ENCODE data around the gene HCN3.

The HCN3 gene

GRCh38 chr1:155254714-155255242 lies 22.5 kb upstream of the HCN3 start:
- no peak for DNase-seq

- DNase-seq: peak; percentile 90
Measured at GRCh38 chr1:155255243-155256007, 21.8 kb upstream of the HCN3 start, which contains the start of gene ENTREP3. Gene ENTREP3, minus strand, starts transcription at chr1:155255483. Its CDS starts 606 bp downstream, at chr1:155254877.

- DNase-seq: no peak
Measured at GRCh38 chr1:155256058-155256852, 21.0 kb upstream of the HCN3 start.

- no peak for DNase-seq
Measured at GRCh38 chr1:155260276-155260675, 17.0 kb upstream of the HCN3 start.

- no peak for DNase-seq
Measured at GRCh38 chr1:155261493-155261851, 15.8 kb upstream of the HCN3 start.

DNA sequence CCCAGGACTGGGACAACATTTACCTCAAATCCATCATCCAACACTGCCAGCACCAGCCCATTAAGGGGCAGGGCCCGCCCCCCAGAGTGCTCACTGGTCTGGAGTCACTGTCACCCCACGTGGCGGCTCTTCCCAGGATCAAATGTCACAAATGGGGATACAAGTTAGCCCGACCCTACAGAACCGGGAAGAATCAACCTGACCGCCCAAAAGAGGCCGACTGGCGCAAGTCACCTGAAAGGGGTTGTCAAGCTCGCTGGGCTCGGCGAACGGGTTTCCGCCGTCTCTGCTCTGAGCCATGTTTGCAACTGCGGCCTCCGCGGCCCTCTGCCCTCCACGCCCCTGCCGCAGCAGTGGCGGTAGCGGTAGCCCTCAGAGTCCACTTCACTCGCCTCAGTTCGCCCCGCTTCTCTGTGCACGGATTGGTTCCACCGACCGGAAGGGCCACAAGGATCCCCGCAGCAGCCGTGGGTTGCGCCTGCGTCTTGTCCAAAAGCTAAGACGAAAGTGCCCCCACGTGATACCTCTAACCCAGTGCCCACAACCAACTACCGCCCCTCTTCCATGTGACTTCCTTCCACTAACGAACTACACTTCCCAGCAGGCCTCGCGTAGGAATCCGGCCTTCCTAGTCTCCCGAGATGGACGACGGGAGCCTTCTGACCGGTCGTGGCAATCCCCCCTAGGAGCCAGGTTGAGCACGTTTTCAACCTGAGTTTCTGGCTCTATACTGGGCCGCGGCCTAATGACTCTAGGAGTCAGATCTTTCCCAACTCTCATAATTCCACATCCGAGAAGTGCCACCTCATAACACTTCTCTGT lies 15.2 kb upstream of the HCN3 start, which contains the start of gene SCAMP3:
Gene SCAMP3, minus strand, starts transcription at position 509 of the 822 bp plus-strand sequence. Its CDS starts 209 bp downstream, at position 300.
- DNase-seq: peak; percentile 95

DNA sequence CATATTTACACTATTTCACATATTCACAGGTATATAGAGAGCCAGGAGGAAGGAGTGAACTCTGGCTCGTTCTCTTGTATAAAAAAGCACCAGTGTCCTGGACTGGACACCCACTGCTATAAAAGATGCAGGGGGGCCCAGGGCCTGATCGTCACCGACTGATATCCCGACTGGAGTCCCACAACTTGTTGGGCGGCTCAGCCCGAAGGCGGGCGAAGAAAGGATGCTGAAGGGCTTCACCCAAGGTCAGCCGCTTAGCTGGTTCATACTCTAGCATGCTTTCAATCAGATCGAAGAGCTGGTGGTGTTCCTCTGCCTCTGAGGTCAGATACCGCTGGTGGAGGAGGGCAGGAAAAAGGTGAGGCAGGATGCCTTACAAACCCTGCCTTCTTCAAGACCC lies 14.2 kb upstream of the HCN3 start:
- no peak for DNase-seq

DNA sequence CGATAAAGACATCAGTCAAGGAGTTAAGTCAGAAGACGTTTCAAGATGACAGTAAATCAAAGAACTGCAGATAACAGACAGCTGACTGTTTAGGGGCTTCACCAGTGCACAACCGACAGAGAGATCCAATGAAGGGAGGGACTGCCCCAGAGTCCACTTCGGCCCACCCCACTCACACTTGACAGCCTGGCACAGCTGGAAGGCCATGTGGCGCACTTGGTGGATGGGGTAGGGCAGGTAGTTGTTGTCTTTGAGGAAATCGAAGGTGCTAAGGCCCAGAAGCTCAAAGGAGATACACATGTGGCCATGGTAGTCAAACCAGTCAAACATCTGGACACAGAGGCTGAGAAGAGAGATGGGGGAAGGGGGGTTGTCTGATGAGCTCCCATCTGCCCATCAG lies 10.7 kb upstream of the HCN3 start:
- DNase-seq: no peak

DNA sequence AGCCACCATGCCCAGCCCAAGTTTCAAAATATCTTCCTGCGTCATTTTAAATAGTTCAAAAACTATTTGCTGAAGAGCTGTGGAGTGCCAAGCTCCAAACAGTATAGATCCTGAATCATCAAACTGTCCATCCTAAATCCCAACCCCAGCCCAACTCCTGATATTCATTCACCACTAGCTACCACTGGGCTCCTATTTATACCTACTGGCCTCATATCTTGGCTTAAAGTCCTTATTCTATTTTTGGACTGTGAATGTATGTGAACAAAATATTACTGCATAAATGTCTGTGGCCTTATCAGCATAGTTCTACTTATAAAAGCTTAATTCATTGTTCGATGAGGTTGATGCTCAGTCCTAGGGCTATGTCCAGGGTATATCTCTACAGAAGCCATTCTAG lies 9.9 kb upstream of the HCN3 start:
- DNase-seq: no peak

GRCh38 chr1:155268630-155269029 lies 8.6 kb upstream of the HCN3 start:
- no peak for DNase-seq

DNA sequence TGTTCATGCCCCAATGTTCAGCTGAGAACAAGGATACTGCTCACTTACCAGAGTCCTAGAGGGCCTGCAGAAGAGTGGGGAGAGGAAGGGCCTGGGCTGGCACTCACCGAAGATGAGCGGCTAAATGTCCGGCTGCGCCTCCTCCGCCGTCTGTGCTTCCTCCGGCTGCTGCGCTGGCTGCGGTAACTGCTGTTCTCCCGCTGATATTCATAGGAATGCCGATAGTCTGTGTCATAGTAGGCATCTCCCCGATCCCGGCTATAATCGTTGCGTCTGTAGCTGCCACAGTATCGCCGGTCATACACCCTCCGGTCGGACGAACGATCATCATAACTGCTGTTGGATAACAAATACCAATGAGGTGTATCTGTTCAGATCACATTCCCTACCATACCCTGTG lies 7.9 kb upstream of the HCN3 start:
- DNase-seq: no peak

GRCh38 chr1:155272466-155273342 lies 4.6 kb upstream of the HCN3 start:
- no peak for DNase-seq

DNA sequence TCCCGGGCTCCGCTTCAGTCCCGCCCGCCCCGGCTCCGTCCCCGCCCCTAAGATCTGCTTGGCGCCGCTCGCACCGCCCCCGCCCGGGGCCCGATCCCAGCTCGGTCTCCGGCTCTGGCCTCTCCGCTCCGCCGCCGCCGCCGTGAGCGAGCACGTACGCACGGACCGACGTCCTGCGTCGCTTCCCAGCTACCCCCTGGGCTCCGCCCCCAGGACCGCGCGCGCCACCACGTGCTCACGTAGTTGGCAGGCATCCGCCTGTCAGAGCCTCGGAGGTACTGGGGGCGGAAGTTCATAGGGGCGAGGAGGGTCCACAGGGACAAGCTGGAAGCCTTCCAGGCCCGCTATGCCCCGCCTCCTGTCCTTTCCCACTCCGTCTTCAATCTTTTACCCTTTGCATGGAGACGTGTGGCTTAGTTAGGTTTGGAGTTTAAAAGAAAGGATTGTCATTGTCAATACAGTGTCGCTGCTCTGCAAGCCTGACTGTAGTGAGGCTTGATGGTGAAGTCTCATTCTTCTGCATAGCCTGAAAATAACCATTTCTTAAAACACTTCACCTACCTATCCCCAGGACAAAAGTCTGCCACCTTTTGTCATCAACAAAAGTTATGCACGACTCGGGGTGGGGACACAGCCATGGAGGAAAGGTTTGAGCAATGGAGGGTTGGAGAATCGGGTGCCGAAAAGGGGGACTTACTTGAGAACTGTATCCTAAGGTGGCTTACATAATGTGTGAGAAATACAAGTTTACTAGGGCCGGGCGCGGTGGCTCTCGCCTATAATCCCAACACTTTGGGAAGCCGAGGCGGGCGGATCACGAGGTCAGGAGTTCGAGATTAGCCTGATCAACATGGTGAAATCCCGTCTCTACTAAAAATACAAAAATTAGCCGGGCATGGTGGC lies 3.7 kb upstream of the HCN3 start, which contains the start of gene CLK2:
Gene CLK2, minus strand, starts transcription at position 162 of the 903 bp plus-strand sequence. CDS start 2,527 bp downstream, outside the sequence.
- DNase-seq: peak; percentile 99

- DNase-seq: peak; percentile 92
Measured at GRCh38 chr1:155277902-155278688, 832 bp downstream of the HCN3 start.

GRCh38 chr1:155278689-155279160 lies 1.5 kb downstream of the HCN3 start:
- no peak for DNase-seq

DNA sequence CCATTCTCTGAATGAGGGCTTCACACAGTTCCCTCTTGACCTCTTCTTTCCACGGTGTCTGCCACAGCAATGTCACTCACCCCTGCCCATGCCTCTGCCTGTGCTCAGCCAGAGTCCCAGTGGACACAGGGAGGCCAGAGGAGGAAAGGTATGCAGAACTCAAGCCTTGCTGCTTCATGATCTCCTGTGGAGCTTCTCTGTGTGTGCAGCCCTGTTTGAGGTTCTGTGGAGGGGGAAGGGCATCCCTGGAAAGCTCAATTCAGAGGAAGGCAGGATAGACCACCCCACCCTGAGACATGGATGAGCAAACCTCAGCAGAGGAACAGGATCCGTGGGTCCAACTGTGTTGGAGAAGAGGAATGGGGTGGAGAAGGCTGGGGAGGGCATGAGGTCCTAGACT lies 2.0 kb downstream of the HCN3 start:
- no peak for DNase-seq

DNA sequence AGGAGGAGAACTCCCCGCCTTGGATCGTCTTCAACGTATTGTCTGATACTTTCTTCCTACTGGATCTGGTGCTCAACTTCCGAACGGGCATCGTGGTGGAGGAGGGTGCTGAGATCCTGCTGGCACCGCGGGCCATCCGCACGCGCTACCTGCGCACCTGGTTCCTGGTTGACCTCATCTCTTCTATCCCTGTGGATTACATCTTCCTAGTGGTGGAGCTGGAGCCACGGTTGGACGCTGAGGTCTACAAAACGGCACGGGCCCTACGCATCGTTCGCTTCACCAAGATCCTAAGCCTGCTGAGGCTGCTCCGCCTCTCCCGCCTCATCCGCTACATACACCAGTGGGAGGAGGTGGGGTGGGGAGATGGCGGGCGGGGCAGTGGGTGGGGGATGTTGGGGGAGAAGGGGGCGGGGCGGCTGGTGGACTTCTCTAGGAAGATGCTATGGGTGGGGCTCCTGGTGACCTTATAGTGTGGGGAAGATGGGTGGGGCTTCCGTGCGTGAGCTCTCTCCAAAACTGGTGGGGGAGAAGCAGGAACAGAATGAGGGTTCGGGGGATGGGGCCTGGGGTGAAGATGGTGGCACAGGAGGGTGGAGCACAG lies 5.3 kb downstream of the HCN3 start:
- DNase-seq: no peak

GRCh38 chr1:155284476-155284875 lies 7.2 kb downstream of the HCN3 start:
- DNase-seq: no peak

DNA sequence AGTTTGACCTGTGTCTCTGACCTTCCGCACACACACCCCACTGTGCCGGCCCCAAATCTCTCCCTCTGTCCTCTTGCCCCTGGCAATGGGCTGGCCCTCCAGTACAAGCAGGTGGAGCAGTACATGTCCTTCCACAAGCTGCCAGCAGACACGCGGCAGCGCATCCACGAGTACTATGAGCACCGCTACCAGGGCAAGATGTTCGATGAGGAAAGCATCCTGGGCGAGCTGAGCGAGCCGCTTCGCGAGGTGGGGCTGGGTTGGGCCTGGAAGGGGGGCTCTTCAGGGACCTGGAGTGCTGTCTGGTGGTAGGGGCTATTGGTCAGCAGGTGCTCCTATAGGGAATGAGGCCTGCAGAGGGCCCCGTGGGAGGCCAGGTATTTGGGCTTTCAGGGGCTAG lies 7.8 kb downstream of the HCN3 start:
- no peak for DNase-seq
